ENCODE data around the gene DENND4B. TPM values are rescaled to one million over a fixed set of nuclear protein-coding genes. Genes with fewer than 3 reads are reported as not detected.

DENND4B gene
- total and polyA plus RNA-seq, 9 of the 15 experiments (the other 6 are each of a cell fraction or from before 2014, with no cell fraction given): 9.5 to 80.5 (median 23.1) TPM

- TF ChIP-seq ARID4B (CRISPR knock-in tag; IDR thresholded peaks at IDR 0.05): 0 out of 2 replicates have a peak, but pooled peaks have one; percentile 11
- no peak for TF ChIP-seq TEAD4 (IDR thresholded peaks at IDR 0.05; ENCODE audit: low read length)
- TF ChIP-seq TEAD4 (CRISPR knock-in tag; IDR thresholded peaks at IDR 0.05; ENCODE audit: borderline replicate concordance): no peak
- 0 out of 2 replicates have a peak, but pooled peaks have one; percentile 51 for TF ChIP-seq ZNF589 (CRISPR knock-in tag; IDR thresholded peaks at IDR 0.05; ENCODE audit: low read depth)
- no peak for TF ChIP-seq NFIX (CRISPR knock-in tag; IDR thresholded peaks at IDR 0.05; ENCODE audit: low read depth)
- TF ChIP-seq VEZF1 (CRISPR knock-in tag; IDR thresholded peaks at IDR 0.05): peak; percentile 89
- no peak for TF ChIP-seq NUFIP1 (IDR thresholded peaks at IDR 0.05; ENCODE audit: partially characterized antibody)
- 0 out of 4 replicates have a peak, but pooled peaks of 1 of the 2 experiments have one; percentile 51 for TF ChIP-seq FOXA3 (CRISPR knock-in tag; conservative IDR thresholded peaks at IDR 0.05 in 1 of 2, IDR thresholded peaks at IDR 0.05 in 1 of 2)
- no peak for TF ChIP-seq THAP12 (CRISPR knock-in tag; IDR thresholded peaks at IDR 0.05)
- peak; percentile 51; the same call in 1 of the 2 replicates for TF ChIP-seq SP1 (CRISPR knock-in tag; IDR thresholded peaks at IDR 0.05)
- TF ChIP-seq FOXK1 (CRISPR knock-in tag; IDR thresholded peaks at IDR 0.05; ENCODE audit: borderline replicate concordance): no peak
- no peak for TF ChIP-seq ZNF644 (tag; IDR thresholded peaks at IDR 0.05; ENCODE audit: low read depth)
- TF ChIP-seq TEAD1 (CRISPR knock-in tag; IDR thresholded peaks at IDR 0.05): peak in 1 of 2 experiments; percentile 66; a peak in 1 of 4 replicates
- no peak for TF ChIP-seq MXD1 (CRISPR knock-in tag; IDR thresholded peaks at IDR 0.05; ENCODE audit: borderline replicate concordance, poor library complexity, severe bottlenecking)
- no peak for TF ChIP-seq NR2F6 (CRISPR knock-in tag; IDR thresholded peaks at IDR 0.05)
- peak; percentile 53; the same call in 1 of the 2 replicates for TF ChIP-seq JUN (IDR thresholded peaks at IDR 0.05; ENCODE audit: borderline replicate concordance, low read depth, low read length)
- TF ChIP-seq JUN (CRISPR knock-in tag; IDR thresholded peaks at IDR 0.05; ENCODE audit: borderline replicate concordance): no peak
- TF ChIP-seq ATF7 (IDR thresholded peaks at IDR 0.05): peak; percentile 90
Measured at GRCh38 chr1:153963030-153963849, 16.7 kb upstream of the DENND4B start, which contains the start of gene SLC39A1 (continued).

Measured in K562 (cell line).